ENCODE data around the gene ANKRD45.
"Not testable (repeated sequence)": the region's sequence is repeated elsewhere in the genome, so short reads cannot be mapped to it uniquely, and the experiment has no call there.

GRCh38 chr1:173563846-173564245 lies 105.8 kb downstream of the ANKRD45 start:
- TF ChIP-seq CTCF (IDR thresholded peaks at IDR 0.05; ENCODE audit: low read depth, low read length, poor library complexity, severe bottlenecking); EZH2phosphoT487 (IDR thresholded peaks at IDR 0.05; ENCODE audit: borderline replicate concordance, low read length): not testable (repeated sequence)
